Measurements from ENCODE around the gene WDR74. TPM values are rescaled to one million over a fixed set of nuclear protein-coding genes. Genes with fewer than 3 reads are reported as not detected.

Gene WDR74
- total and polyA plus RNA-seq, 9 of the 15 experiments (the other 6 are each of a cell fraction or from before 2014, with no cell fraction given): 32.7 to 210 (median 114) TPM

GRCh38 chr11:62883673-62884072 is 44.3 kb upstream of the WDR74 start (continued):
- TF ChIP-seq, protein P1, sequence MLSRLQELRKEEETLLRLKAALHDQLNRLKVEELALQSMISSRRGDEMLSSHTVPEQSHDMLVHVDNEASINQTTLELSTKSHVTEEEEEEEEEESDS (CRISPR knock-in tag; IDR thresholded peaks at IDR 0.05): no peak
- no peak for TF ChIP-seq ZFP30 (CRISPR knock-in tag; IDR thresholded peaks at IDR 0.05; ENCODE audit: borderline replicate concordance)
- TF ChIP-seq AFF1 (IDR thresholded peaks at IDR 0.05; ENCODE audit: low read depth in 1 of 2, partially characterized antibody in 2 of 2): no peak
- TF ChIP-seq ETS2 (tag; IDR thresholded peaks at IDR 0.05; ENCODE audit: borderline replicate concordance, poor library complexity, severe bottlenecking): no peak
- peak; percentile 45; the same call in 1 of the 2 replicates for TF ChIP-seq RBFOX2 (IDR thresholded peaks at IDR 0.05; ENCODE audit: low read depth, low read length)
- TF ChIP-seq SETDB1 (IDR thresholded peaks at IDR 0.05; ENCODE audit: low read length): no peak
- TF ChIP-seq PHTF2 (CRISPR knock-in tag; IDR thresholded peaks at IDR 0.05): no peak
- TF ChIP-seq ZNF79 (CRISPR knock-in tag; IDR thresholded peaks at IDR 0.05; ENCODE audit: low read depth): no peak
- no peak for TF ChIP-seq ZBTB7A (IDR thresholded peaks at IDR 0.05; ENCODE audit: borderline replicate concordance, control insufficient read depth, low read depth, low read length)
- TF ChIP-seq XRCC5 (IDR thresholded peaks at IDR 0.05; ENCODE audit: low read depth, low read length): no peak
- TF ChIP-seq THRB (CRISPR knock-in tag; conservative IDR thresholded peaks at IDR 0.05): 0 out of 2 replicates have a peak, but pooled peaks have one; percentile 5
- no peak for TF ChIP-seq PYGO2 (tag; IDR thresholded peaks at IDR 0.05)
- no peak for TF ChIP-seq ELF4 (CRISPR knock-in tag; IDR thresholded peaks at IDR 0.05)
- TF ChIP-seq, protein P2, sequence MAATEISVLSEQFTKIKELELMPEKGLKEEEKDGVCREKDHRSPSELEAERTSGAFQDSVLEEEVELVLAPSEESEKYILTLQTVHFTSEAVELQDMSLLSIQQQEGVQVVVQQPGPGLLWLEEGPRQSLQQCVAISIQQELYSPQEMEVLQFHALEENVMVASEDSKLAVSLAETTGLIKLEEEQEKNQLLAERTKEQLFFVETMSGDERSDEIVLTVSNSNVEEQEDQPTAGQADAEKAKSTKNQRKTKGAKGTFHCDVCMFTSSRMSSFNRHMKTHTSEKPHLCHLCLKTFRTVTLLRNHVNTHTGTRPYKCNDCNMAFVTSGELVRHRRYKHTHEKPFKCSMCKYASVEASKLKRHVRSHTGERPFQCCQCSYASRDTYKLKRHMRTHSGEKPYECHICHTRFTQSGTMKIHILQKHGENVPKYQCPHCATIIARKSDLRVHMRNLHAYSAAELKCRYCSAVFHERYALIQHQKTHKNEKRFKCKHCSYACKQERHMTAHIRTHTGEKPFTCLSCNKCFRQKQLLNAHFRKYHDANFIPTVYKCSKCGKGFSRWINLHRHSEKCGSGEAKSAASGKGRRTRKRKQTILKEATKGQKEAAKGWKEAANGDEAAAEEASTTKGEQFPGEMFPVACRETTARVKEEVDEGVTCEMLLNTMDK (IDR thresholded peaks at IDR 0.05; ENCODE audit: borderline replicate concordance, insufficient read depth, low read depth, low read length, poor library complexity, severe bottlenecking): no peak
- 0 out of 2 replicates have a peak, but pooled peaks have one; percentile 32 for TF ChIP-seq POLR2G (IDR thresholded peaks at IDR 0.05; ENCODE audit: low read depth, low read length)
- TF ChIP-seq ZNF324 (CRISPR knock-in tag; IDR thresholded peaks at IDR 0.05): no peak
- 0 out of 2 replicates have a peak, but pooled peaks have one; percentile 15 for TF ChIP-seq TCF3 (CRISPR knock-in tag; IDR thresholded peaks at IDR 0.05)
- no peak for TF ChIP-seq LARP7 (IDR thresholded peaks at IDR 0.05)
- TF ChIP-seq PRMT5 (CRISPR knock-in tag; IDR thresholded peaks at IDR 0.05): no peak

All from K562 (cell line).